CD8-positive, alpha-beta memory T cell (primary cell): ENCODE data around the gene COPE. TPM values are rescaled to one million over a fixed set of nuclear protein-coding genes. Genes with fewer than 3 reads are reported as not detected.
"Not testable (repeated sequence)": the region's sequence is repeated elsewhere in the genome, so short reads cannot be mapped to it uniquely, and the experiment has no call there.

Source experiments
- CTCF ChIA-PET: fragments of 350-600 bp; sonication (Branson Sonifier 250); formaldehyde crosslinking; loops from one replicate; lab custom pipeline; 2021; ENCODE audit warnings: antibody characterized with exemption; lab: Charles Lee
- POLR2A ChIA-PET: fragments of 350-600 bp; sonication (Branson Sonifier 250); formaldehyde crosslinking; loops from one replicate; lab custom pipeline; 2021; ENCODE audit warnings: antibody characterized with exemption; lab: Charles Lee
- DNase-seq, 5 donors: peaks; one replicate each; pipeline versions ENCODE4 v3.0.0 to v3.0.0-alpha.2; 2020 to 2022; ENCODE audit warnings: mixed read lengths in 1 of 5
- H3K27ac ChIP-seq: one replicate; pipeline ENCODE4 v1.7.0; 2013; ENCODE audit warnings: low read depth, mild to moderate bottlenecking, low read length, moderate library complexity
- H3K27me3 ChIP-seq: 2 replicates; pipeline ENCODE4 v1.7.0; 2013; ENCODE audit warnings: low read length, mild to moderate bottlenecking; ENCODE audit not compliant: insufficient read depth, poor library complexity, severe bottlenecking
- H3K36me3 ChIP-seq: 2 replicates; pipeline ENCODE4 v1.7.0; 2013; ENCODE audit warnings: mild to moderate bottlenecking, low read length, moderate library complexity; ENCODE audit not compliant: insufficient read depth
- H3K4me1 ChIP-seq: 2 replicates; pipeline ENCODE4 v1.7.0; 2013; ENCODE audit warnings: mild to moderate bottlenecking, low read length, moderate library complexity; ENCODE audit not compliant: insufficient read depth
- H3K4me3 ChIP-seq: 2 replicates; pipeline ENCODE4 v1.7.0; 2013; ENCODE audit warnings: mild to moderate bottlenecking, low read length
- H3K9me3 ChIP-seq: 2 replicates; pipeline ENCODE4 v1.7.0; 2013; ENCODE audit warnings: mild to moderate bottlenecking, low read length
- H3K27ac Mint-ChIP-seq, 8 donors: one replicate each; pipeline ENCODE4 v1.8.0; 2020 to 2021; ENCODE audit warnings: mixed read lengths in 8 of 8, mild to moderate bottlenecking in 6 of 8, inconsistent platforms in 3 of 8, moderate library complexity in 3 of 8
- H3K27me3 Mint-ChIP-seq, 2 donors: one replicate each; pipeline ENCODE4 v1.8.0; 2020 to 2021; ENCODE audit warnings: mixed read lengths in 2 of 2, mild to moderate bottlenecking in 1 of 2, moderate library complexity in 1 of 2
- H3K36me3 Mint-ChIP-seq, 3 donors: one replicate each; pipeline ENCODE4 v1.8.0; 2020 to 2021; ENCODE audit warnings: mixed read lengths in 3 of 3, inconsistent platforms in 1 of 3, mild to moderate bottlenecking in 1 of 3
- H3K4me1 Mint-ChIP-seq, 3 donors: one replicate each; pipeline ENCODE4 v1.8.0; 2020 to 2021; ENCODE audit warnings: mixed read lengths in 3 of 3, inconsistent platforms in 1 of 3, mild to moderate bottlenecking in 1 of 3
- H3K4me3 Mint-ChIP-seq, 7 donors: one replicate each; pipeline ENCODE4 v1.8.0; 2020 to 2021; ENCODE audit warnings: mixed read lengths in 7 of 7, mild to moderate bottlenecking in 6 of 7, moderate library complexity in 4 of 7, inconsistent platforms in 2 of 7
- H3K9me3 Mint-ChIP-seq, 5 donors: one replicate each; pipeline ENCODE4 v1.8.0; 2020 to 2022; ENCODE audit warnings: mixed read lengths in 5 of 5, mild to moderate bottlenecking in 3 of 5, moderate library complexity in 2 of 5, inconsistent platforms in 1 of 5
- polyA plus RNA-seq: library from polyadenylated mRNA; unstranded; fragments of 300-500 nt; fragmentation: Illumina TruSeq; gene quantifications from one replicate; pipeline ENCODE4 v1.2.3, GENCODE V29; 2021
- total RNA-seq, 2 experiments: library from RNA; stranded (reverse); gene quantifications; one replicate each; pipeline ENCODE4 v1.2.3, GENCODE V29; 2021

Gene COPE
- total and polyA plus RNA-seq, 3 experiments from 2014 or later: 177 to 300 (median 184) TPM

DNA sequence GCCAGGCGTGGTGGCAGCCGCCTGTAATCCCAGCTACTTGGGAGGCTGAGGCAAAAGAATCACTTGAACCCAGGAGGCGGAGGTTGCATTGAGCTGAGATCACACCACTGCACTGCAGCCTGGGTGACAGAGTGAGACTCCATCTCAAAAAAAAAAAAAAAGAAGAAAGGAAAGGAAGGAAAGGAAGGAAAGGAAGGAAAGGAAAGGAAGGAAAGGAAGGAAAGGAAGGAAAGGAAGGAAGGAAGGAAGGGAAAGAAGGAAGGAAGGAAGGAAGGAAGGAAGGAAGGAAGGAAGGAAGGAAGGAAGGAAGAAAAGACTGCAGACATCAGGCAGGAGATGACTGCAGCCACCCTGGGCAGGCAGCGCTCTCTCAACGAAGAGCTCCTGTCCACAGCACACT, 16.7 kb downstream of the COPE start:
- peaks cover 21% of the 10 kb centered on the region for H3K36me3 ChIP-seq
- H3K9me3 ChIP-seq, CTCF ChIA-PET, H3K27ac ChIP-seq, H3K9me3 Mint-ChIP-seq, H3K4me3 ChIP-seq, H3K4me1 Mint-ChIP-seq, H3K4me3 Mint-ChIP-seq, H3K27me3 ChIP-seq, POLR2A ChIA-PET, DNase-seq, H3K27me3 Mint-ChIP-seq, H3K4me1 ChIP-seq: not testable (repeated sequence)
- Mint-ChIP-seq H3K36me3 (peaks cover 0 to 70% (median 1%) of the 10 kb centered on the region in 3 donors), H3K27ac (peak overlapping the region in 1 of 8 donors; percentile 43)

GRCh38 chr19:18901491-18901890, 17.7 kb downstream of the COPE start:
- ChIA-PET CTCF (no interaction called here), POLR2A (interaction anchor here (0.9 kb wide), 1 partner anchor 18 kb away, joined by 3 read pairs; the partner anchor contains the start of genes COPE and DDX49)
- Histone ChIP-seq H3K36me3 (peaks cover 19% of the 10 kb centered on the region), H3K9me3 (no peaks in the 10 kb centered on the region), H3K27ac (no peak overlapping the region), H3K27me3 (no peaks in the 10 kb centered on the region), H3K4me3 (no peak overlapping the region), H3K4me1 (no peaks in the 10 kb centered on the region)
- Mint-ChIP-seq H3K9me3 (no peaks in the 10 kb centered on the region), H3K27me3 (peaks cover 5 to 13% of the 10 kb centered on the region in 2 donors), H3K36me3 (peaks cover 0 to 61% (median 1%) of the 10 kb centered on the region in 3 donors), H3K4me3 (no peak overlapping the region), H3K4me1 (peaks cover 6 to 13% (median 12%) of the 10 kb centered on the region in 3 donors), H3K27ac (no peak overlapping the region)
- no peak for DNase-seq

DNA sequence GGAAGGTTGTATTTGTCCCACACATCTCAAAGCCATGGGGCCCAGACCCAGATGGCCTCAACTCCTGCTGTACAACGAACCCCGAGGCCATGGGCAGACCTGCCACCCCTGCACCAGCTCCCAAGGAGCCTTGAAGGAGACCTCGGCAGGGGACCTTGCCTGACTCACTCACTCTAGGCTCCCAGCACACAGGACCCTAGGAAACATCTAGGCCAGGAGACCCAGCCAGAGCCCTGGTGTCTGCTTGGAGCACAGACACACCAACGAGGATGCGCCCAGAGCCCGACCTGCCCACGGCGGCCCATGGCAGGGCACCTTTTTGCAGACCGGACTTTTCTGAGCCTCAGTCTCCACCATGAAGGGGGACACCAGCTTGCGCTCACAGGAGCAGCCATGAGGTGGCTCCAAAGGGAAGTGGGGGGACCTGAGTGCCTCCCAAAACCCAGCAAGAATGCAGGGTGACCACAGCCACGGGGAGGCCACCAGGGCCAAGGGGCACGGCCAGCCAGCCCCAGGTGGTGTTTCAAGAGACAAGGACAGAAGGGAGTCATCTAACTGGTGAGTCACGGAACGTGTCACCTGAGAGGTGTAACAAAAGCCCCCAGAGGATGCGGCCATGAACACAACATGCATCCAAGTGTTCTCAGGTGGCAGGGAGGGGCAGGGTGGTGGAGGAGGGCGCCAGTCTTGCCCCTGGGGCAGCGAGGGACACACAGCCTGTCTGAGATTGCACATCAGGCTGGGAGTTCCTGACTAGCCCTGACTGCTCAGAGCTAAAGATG, 18.3 kb downstream of the COPE start:
- CTCF ChIA-PET: no interaction called here
- H3K9me3 ChIP-seq: no peaks in the 10 kb centered on the region
- H3K4me3 ChIP-seq: no peak overlapping the region
- no peak for DNase-seq
- peaks cover 7 to 15% (median 15%) of the 10 kb centered on the region in 3 donors for H3K4me1 Mint-ChIP-seq
- H3K36me3 ChIP-seq: peaks cover 14% of the 10 kb centered on the region
- no peaks in the 10 kb centered on the region for H3K4me1 ChIP-seq
- H3K36me3 Mint-ChIP-seq: peaks cover 0 to 56% (median 1%) of the 10 kb centered on the region in 3 donors
- H3K9me3 Mint-ChIP-seq: no peaks in the 10 kb centered on the region
- POLR2A ChIA-PET: interaction anchor here (0.9 kb wide), 1 partner anchor 18 kb away, joined by 3 read pairs; the partner anchor contains the start of genes COPE and DDX49
- H3K27ac Mint-ChIP-seq: no peak overlapping the region
- H3K27ac ChIP-seq: no peak overlapping the region
- peaks cover 7 to 15% of the 10 kb centered on the region in 2 donors for H3K27me3 Mint-ChIP-seq
- H3K27me3 ChIP-seq: no peaks in the 10 kb centered on the region
- no peak overlapping the region for H3K4me3 Mint-ChIP-seq

- no peak overlapping the region for H3K4me3 Mint-ChIP-seq
These were observed 19.3 kb downstream of the COPE start for GRCh38 chr19:18899624-18900560.

DNA sequence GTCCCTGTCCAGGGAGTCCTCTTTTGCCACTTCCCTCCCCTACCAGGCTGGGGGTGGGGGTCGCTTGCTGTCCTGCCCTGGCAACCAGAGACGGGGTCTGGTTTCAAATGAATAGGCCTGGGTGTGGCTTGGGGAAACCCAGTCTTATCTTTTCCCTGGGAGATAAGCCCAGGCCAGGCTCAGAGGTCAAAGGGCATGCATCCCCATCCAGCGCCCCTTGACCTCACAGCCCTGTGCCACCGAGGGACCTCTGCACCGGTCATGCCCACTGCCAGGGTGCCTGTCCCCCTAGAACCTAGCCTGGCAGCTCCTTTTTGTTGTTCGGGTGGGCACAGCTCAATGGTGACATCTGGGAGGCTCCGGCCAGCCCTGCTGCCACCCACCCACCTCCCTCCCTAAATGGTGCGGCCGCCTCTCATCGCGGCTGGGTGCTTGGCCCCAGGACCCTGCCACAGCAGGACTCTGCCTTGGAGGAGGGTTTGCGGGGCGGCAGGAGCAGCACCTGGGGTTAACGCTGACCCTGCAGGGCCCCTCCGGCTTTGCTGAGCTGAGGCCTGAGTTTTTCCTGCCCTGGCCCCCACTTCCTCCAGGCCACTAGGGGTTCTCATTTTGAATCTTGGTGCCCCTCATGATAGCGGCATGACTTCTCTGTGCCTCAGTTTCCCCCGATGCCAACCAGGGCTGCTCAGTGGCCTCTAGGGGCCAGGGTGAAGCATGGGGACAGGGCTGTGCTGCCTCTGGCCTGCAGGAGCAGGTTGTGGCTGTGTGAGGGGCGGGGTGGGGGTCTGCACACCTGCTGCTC, 20.4 kb downstream of the COPE start:
- no peaks in the 10 kb centered on the region for H3K9me3 Mint-ChIP-seq
- peaks cover 0 to 39% (median 1%) of the 10 kb centered on the region in 3 donors for H3K36me3 Mint-ChIP-seq
- peaks cover 8% of the 10 kb centered on the region for H3K27me3 ChIP-seq
- no peak overlapping the region for H3K4me3 ChIP-seq
- POLR2A ChIA-PET: no interaction called here
- no peak overlapping the region for H3K27ac Mint-ChIP-seq
- H3K4me3 Mint-ChIP-seq: no peak overlapping the region
- peaks cover 10 to 16% of the 10 kb centered on the region in 2 donors for H3K27me3 Mint-ChIP-seq
- H3K27ac ChIP-seq: no peak overlapping the region
- H3K4me1 ChIP-seq: no peaks in the 10 kb centered on the region
- DNase-seq: no peak
- H3K4me1 Mint-ChIP-seq: peaks cover 7 to 15% (median 15%) of the 10 kb centered on the region in 3 donors
- no peaks in the 10 kb centered on the region for H3K36me3 ChIP-seq
- no peaks in the 10 kb centered on the region for H3K9me3 ChIP-seq
- CTCF ChIA-PET: no interaction called here

More at GRCh38 chr19:18899624-18900560, 19.3 kb downstream of the COPE start:
- H3K9me3 ChIP-seq: no peaks in the 10 kb centered on the region
- no peak overlapping the region for H3K4me3 ChIP-seq
- H3K27me3 Mint-ChIP-seq: peaks cover 8 to 15% of the 10 kb centered on the region in 2 donors
- no peaks in the 10 kb centered on the region for H3K4me1 ChIP-seq
- H3K27ac Mint-ChIP-seq: no peak overlapping the region
- peaks cover 0 to 46% (median 1%) of the 10 kb centered on the region in 3 donors for H3K36me3 Mint-ChIP-seq
- H3K36me3 ChIP-seq: peaks cover 8% of the 10 kb centered on the region
- peaks cover 7 to 15% (median 15%) of the 10 kb centered on the region in 3 donors for H3K4me1 Mint-ChIP-seq
- DNase-seq: no peak
- H3K27me3 ChIP-seq: peaks cover 2% of the 10 kb centered on the region
- ChIA-PET CTCF (no interaction called here), POLR2A (no interaction called here)
- H3K27ac ChIP-seq: no peak overlapping the region
- H3K9me3 Mint-ChIP-seq: no peaks in the 10 kb centered on the region

- no peaks in the 10 kb centered on the region for H3K36me3 ChIP-seq
- no peaks in the 10 kb centered on the region for H3K9me3 ChIP-seq
- CTCF ChIA-PET: no interaction called here
- H3K27me3 Mint-ChIP-seq: peaks cover 14 to 18% of the 10 kb centered on the region in 2 donors
- no peak overlapping the region for H3K27ac Mint-ChIP-seq
- peaks cover 8% of the 10 kb centered on the region for H3K27me3 ChIP-seq
- H3K4me3 Mint-ChIP-seq: no peak overlapping the region
- peaks cover 0 to 32% (median 1%) of the 10 kb centered on the region in 3 donors for H3K36me3 Mint-ChIP-seq
- peaks cover 7 to 15% (median 15%) of the 10 kb centered on the region in 3 donors for H3K4me1 Mint-ChIP-seq
- H3K4me3 ChIP-seq: no peak overlapping the region
- H3K4me1 ChIP-seq: no peaks in the 10 kb centered on the region
- no peak for DNase-seq
- H3K27ac ChIP-seq: no peak overlapping the region
- POLR2A ChIA-PET: no interaction called here
- no peaks in the 10 kb centered on the region for H3K9me3 Mint-ChIP-seq
These were observed 21.0 kb downstream of the COPE start for GRCh38 chr19:18898081-18898606.
